Urothelium cell line (cell line): ENCODE results near the gene SSC5D.
A peak's percentile ranks its signal among the peaks of the same experiment; 100 is the strongest.

Experiments
- DNase-seq: peaks from one replicate; pipeline ENCODE4 v3.0.0; 2011; ENCODE audit warnings: low spot score, mixed read lengths
- FAIRE-seq: peaks from 2 replicates; lab custom pipeline; 2011; peaks lifted over from hg19 to GRCh38; lab: Jason Lieb, UNC

Gene SSC5D

GRCh38 chr19:55552620-55553019 lies 64.4 kb downstream of the SSC5D start:
- DNase-seq (peak; percentile 73), FAIRE-seq (no peak)

DNA sequence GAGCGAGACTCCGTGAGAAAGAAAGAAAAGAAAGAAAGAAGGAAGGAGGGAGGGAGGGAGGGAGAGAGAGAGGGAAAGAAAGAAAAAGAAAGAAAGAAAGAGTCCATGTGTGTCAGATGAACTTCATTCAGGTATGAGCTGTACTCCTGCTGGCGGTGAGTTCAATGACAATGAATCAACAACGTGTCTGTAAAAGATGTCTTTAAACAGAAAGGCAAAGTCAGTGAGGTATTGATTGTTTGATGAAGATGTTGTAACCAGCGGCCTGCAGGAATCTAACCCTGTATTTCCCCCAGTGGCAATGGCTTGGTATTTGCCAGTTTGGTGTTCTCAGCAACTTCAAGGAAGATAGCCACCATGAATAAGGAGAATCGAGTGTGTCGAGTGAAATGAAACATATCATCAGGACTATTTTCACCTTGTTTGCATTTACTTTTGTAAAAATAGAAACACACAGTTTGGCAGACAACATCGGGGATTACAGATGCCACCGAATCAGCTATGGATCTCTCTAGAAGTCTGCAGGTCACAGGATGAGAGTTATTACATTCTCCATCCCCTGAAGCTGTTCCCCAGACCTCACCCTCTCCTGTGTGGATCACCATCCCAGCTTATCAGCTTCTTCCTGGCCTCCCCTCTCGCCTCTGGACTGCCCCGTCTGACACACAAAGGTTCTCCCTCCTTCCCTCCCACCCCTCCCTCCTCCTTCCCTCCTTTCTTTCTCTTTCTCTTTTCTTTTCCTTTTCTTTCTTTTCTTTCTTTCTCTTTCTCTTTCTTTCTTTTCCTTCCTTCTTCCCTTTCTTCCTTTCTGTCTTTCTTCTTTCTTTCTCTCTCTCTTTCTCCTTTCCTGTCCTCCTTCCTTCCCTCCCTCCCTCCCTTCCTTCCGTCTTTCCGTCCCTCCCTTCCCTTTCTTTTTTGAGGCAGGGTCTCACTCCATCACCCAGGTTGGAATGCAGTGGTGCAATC lies 65.3 kb downstream of the SSC5D start:
- no peak for DNase-seq
- FAIRE-seq = no peak

DNA sequence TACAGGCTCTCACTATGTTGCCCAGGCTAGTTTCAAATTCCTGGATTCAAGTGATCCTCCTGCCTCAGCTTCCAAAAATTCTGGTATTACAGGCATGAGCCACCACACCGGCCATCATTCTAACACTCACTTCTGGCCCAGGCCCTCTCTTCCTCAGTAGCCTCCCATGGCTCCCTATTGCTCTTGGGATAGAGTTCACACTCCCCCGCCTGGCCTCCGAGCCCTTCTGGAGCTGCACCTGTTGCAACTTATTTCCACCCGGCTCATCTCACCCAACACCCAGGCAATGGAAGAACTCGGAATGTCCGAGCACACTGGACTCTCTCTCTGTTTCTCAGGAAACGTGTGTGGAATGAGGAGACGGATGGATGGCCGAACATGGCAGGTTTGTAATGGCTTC lies 66.1 kb downstream of the SSC5D start:
- FAIRE-seq = no peak

GRCh38 chr19:55554741-55555152 lies 66.5 kb downstream of the SSC5D start:
- FAIRE-seq = no peak
- no peak for DNase-seq

More for the DNA sequence above, 66.1 kb downstream of the SSC5D start:
- no peak for DNase-seq

DNA sequence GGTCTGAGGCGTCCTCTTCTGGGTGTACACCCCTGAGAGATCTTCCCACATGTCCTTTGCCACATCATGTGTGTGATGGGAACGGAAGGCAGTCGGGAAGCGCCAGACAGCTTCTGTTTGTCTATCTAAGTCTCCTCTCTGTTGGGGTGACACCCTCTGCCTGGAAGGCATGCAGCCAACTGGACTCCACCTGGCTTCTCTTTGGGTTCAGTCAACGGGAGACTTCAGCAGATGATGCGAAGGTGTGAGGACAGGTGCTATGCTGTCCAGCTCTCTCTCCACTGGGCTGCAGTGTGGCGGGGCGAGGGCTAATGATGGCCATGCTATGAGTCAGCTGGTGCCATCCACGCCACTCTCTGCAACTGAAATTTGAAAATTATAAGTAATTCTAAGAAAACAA lies 71.4 kb downstream of the SSC5D start:
- DNase-seq = no peak

GRCh38 chr19:55563261-55563690 lies 75.0 kb downstream of the SSC5D start:
- no peak for FAIRE-seq
- DNase-seq = no peak

More for the DNA sequence above, 71.4 kb downstream of the SSC5D start:
- no peak for FAIRE-seq

DNA sequence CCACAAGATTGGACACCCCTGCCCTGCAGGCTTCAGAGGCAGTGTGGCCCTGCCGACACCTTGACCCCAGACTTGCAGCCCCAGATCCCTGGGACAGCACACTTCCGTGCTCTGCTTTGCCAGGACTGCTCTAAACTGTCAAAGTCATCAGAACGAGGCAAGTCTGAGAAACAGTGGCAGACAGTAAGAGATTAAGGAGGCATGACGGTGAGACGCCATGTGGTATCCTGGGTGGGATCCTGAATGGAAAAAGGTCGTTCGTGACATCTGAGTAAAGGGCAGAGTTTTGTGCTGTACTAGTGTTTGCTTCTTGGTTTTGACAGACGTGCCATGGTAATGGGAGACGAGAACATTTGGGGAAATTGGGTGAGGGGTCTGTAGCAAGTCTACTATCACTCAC lies 78.6 kb downstream of the SSC5D start:
- FAIRE-seq = no peak
- no peak for DNase-seq

DNA sequence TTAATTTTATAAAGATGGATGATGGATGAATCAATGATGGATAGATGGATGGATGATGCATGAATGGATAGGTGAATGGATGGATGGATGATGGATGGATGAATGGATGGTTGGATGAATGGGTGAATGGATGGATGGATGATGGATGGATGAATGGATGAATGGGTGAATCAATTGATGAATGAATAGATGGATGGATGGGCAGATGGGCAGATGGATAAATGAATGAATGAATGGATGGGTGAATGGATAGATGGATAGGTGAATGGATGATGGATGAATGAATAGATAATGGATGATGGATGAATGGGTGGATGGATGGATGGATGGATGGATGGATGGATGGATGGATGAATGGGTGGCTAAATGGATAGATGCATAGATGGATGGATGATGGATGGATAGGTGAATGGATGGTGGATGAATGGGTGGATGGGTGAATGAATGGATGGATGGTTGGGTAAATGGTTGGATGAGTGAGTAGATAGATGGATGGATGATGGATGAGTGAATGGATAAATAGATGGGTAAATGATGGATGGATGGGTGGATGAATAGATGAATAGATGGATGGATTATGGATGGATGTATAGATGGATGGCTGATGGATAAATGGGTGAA lies 79.6 kb downstream of the SSC5D start:
- FAIRE-seq (peak; percentile 48), DNase-seq (no peak)
